ENCODE data around the gene EIF5B. TPM values are rescaled to one million over a fixed set of nuclear protein-coding genes. Genes with fewer than 3 reads are reported as not detected.

EIF5B gene
- total and polyA plus RNA-seq, 2 donors (not counting 1 experiment from before 2014, with no cell fraction given), result 7.4 to 22.8 TPM

DNA sequence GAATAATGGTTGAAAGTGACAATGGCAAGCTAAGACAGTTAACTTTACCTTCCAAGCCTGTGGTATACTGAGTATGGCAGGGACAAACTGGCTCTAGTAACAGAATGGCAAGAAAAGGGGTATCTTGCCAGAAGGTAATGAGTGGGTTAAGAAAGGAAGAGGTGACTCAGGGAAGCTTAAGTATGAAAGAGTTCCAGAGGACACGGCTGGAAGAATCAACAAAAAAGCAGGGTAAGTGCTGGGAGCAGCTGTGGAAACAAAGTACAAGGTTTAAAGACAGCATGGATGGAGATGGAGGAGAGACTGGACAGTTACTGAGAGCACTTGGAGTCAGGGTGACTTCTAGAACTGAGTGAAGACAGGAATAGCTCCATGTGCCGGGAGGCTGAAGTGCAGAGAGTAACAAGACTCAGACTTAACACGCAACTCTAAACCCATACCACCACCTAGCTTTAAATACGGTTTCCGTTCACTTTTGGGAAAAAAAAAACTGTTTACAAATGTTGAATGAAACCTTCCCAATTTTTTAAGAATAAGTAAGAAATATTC is 83.6 kb downstream of the EIF5B start:
- no peak overlapping the region for H3K4me3 ChIP-seq (replicated peaks in 1 of 4; ENCODE audit: control extremely low read depth in 1 of 4, insufficient read depth in 1 of 4, low read depth in 3 of 4, low read length in 4 of 4)
- H3K4me2 ChIP-seq (ENCODE audit: extremely low read depth, insufficient read depth, low read length), result no peak overlapping the region
- TF ChIP-seq, protein P1, sequence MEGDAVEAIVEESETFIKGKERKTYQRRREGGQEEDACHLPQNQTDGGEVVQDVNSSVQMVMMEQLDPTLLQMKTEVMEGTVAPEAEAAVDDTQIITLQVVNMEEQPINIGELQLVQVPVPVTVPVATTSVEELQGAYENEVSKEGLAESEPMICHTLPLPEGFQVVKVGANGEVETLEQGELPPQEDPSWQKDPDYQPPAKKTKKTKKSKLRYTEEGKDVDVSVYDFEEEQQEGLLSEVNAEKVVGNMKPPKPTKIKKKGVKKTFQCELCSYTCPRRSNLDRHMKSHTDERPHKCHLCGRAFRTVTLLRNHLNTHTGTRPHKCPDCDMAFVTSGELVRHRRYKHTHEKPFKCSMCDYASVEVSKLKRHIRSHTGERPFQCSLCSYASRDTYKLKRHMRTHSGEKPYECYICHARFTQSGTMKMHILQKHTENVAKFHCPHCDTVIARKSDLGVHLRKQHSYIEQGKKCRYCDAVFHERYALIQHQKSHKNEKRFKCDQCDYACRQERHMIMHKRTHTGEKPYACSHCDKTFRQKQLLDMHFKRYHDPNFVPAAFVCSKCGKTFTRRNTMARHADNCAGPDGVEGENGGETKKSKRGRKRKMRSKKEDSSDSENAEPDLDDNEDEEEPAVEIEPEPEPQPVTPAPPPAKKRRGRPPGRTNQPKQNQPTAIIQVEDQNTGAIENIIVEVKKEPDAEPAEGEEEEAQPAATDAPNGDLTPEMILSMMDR (conservative IDR thresholded peaks at IDR 0.05 in 1 of 2, IDR thresholded peaks at IDR 0.05 in 1 of 2; ENCODE audit: low read depth in 1 of 2, low read length in 2 of 2), result no peak
- no peak for TF ChIP-seq EZH2 (IDR thresholded peaks at IDR 0.05; ENCODE audit: low read length, missing control alignments)
- H3K27ac ChIP-seq (ENCODE audit: insufficient read depth, low read length), result peak overlapping the region; percentile 16
- peaks cover 5% of the 10 kb centered on the region for H3K4me1 ChIP-seq (ENCODE audit: control insufficient read depth, extremely low read depth, insufficient read depth, low read length)
- peaks cover 3% of the 10 kb centered on the region for H3K36me3 ChIP-seq (ENCODE audit: control insufficient read depth, insufficient read depth, low read length)
- no peaks in the 10 kb centered on the region for H3K27me3 ChIP-seq (ENCODE audit: control insufficient read depth, insufficient read depth, low read length)
- no peaks in the 10 kb centered on the region for H4K20me1 ChIP-seq (ENCODE audit: control insufficient read depth, extremely low read depth, insufficient read depth, low read length)
- no peaks in the 10 kb centered on the region for H3K9me3 ChIP-seq (ENCODE audit: control insufficient read depth, insufficient read depth, low read depth, low read length)
- H3K9ac ChIP-seq (ENCODE audit: insufficient read depth, low read length), result no peak overlapping the region
- H2AFZ ChIP-seq (ENCODE audit: low read length), result no peak overlapping the region
- H3K79me2 ChIP-seq (ENCODE audit: control insufficient read depth, insufficient read depth, low read length), result no peaks in the 10 kb centered on the region
- peak in 1 of 2 donors; percentile 77 for DNase-seq (ENCODE audit: low read depth in 2 of 2)

DNA sequence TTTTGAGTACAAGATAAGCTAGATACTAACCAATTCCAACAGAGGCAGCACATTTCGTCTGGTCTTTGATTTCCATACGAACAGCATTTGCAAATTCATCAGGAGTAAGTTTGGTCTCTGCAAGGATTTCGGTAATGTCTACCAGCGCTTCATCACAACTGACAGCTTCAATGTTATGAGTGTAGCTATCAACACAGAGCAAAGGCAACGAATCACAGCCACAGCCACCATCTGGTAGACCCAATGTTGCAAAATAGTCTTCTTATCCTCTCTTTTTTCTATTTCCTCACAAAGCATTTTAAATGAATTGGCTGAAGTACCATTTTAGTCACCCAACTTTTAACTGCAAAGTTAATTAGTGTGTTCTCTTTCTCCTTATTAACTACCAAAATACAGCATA is 84.3 kb downstream of the EIF5B start:
- Histone ChIP-seq H3K27me3 (ENCODE audit: control insufficient read depth, insufficient read depth, low read length) (no peaks in the 10 kb centered on the region), H3K4me1 (ENCODE audit: control insufficient read depth, extremely low read depth, insufficient read depth, low read length) (peaks cover 5% of the 10 kb centered on the region), H3K36me3 (ENCODE audit: control insufficient read depth, insufficient read depth, low read length) (peaks cover 3% of the 10 kb centered on the region), H3K9me3 (ENCODE audit: control insufficient read depth, insufficient read depth, low read depth, low read length) (no peaks in the 10 kb centered on the region), H3K27ac (ENCODE audit: insufficient read depth, low read length) (no peak overlapping the region), H2AFZ (ENCODE audit: low read length) (no peak overlapping the region), H3K4me3 (replicated peaks in 1 of 4; ENCODE audit: control extremely low read depth in 1 of 4, insufficient read depth in 1 of 4, low read depth in 3 of 4, low read length in 4 of 4) (no peak overlapping the region), H4K20me1 (ENCODE audit: control insufficient read depth, extremely low read depth, insufficient read depth, low read length) (no peaks in the 10 kb centered on the region), H3K9ac (ENCODE audit: insufficient read depth, low read length) (no peak overlapping the region), H3K4me2 (ENCODE audit: extremely low read depth, insufficient read depth, low read length) (no peak overlapping the region), H3K79me2 (ENCODE audit: control insufficient read depth, insufficient read depth, low read length) (no peaks in the 10 kb centered on the region)
- DNase-seq (ENCODE audit: low read depth in 2 of 2), result peak; percentile 25 to 65
- TF ChIP-seq EZH2 (IDR thresholded peaks at IDR 0.05; ENCODE audit: low read length, missing control alignments), result no peak
- TF ChIP-seq, protein P1 (conservative IDR thresholded peaks at IDR 0.05 in 1 of 2, IDR thresholded peaks at IDR 0.05 in 1 of 2; ENCODE audit: low read depth in 1 of 2, low read length in 2 of 2), result no peak

DNA sequence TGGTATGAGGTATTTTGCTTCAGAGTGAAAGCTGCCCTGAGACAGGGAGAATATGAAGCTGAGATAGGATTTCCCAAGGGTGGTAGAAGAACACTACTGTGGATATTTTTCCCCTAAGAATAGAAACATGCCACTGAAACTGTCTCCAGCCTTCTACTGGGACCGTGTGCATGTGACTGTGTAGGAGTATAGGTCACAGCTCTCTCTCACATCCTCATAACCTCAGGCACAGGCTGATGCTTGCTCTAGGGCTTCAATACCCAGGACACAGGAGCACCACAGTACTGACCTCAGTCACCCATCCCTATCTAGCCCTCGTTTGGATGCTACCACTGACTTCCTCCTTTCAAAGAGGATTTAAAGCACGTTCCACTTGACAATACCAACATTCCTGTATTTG is 85.4 kb downstream of the EIF5B start:
- H3K9me3 ChIP-seq (ENCODE audit: control insufficient read depth, insufficient read depth, low read depth, low read length), result no peaks in the 10 kb centered on the region

More for the DNA sequence above, 85.4 kb downstream of the EIF5B start:
- peaks cover 3% of the 10 kb centered on the region for H3K36me3 ChIP-seq (ENCODE audit: control insufficient read depth, insufficient read depth, low read length)
- no peaks in the 10 kb centered on the region for H3K79me2 ChIP-seq (ENCODE audit: control insufficient read depth, insufficient read depth, low read length)
- H3K27ac ChIP-seq (ENCODE audit: insufficient read depth, low read length), result no peak overlapping the region
- no peaks in the 10 kb centered on the region for H4K20me1 ChIP-seq (ENCODE audit: control insufficient read depth, extremely low read depth, insufficient read depth, low read length)
- DNase-seq (ENCODE audit: low read depth in 2 of 2), result no peak
- H2AFZ ChIP-seq (ENCODE audit: low read length), result no peak overlapping the region
- no peak overlapping the region for H3K4me2 ChIP-seq (ENCODE audit: extremely low read depth, insufficient read depth, low read length)
- H3K4me3 ChIP-seq (replicated peaks in 1 of 4; ENCODE audit: control extremely low read depth in 1 of 4, insufficient read depth in 1 of 4, low read depth in 3 of 4, low read length in 4 of 4), result no peak overlapping the region
- H3K27me3 ChIP-seq (ENCODE audit: control insufficient read depth, insufficient read depth, low read length), result no peaks in the 10 kb centered on the region
- TF ChIP-seq, protein P1 (conservative IDR thresholded peaks at IDR 0.05 in 1 of 2, IDR thresholded peaks at IDR 0.05 in 1 of 2; ENCODE audit: low read depth in 1 of 2, low read length in 2 of 2), result no peak
- TF ChIP-seq EZH2 (IDR thresholded peaks at IDR 0.05; ENCODE audit: low read length, missing control alignments), result no peak
- no peak overlapping the region for H3K9ac ChIP-seq (ENCODE audit: insufficient read depth, low read length)
- H3K4me1 ChIP-seq (ENCODE audit: control insufficient read depth, extremely low read depth, insufficient read depth, low read length), result peaks cover 5% of the 10 kb centered on the region
